ENCODE results near the gene PRELP. TPM values are rescaled to one million over a fixed set of nuclear protein-coding genes. Genes with fewer than 3 reads are reported as not detected.
"Not testable (repeated sequence)": the region's sequence is repeated elsewhere in the genome, so short reads cannot be mapped to it uniquely, and the experiment has no call there.

PRELP gene
- polyA plus RNA-seq, 1 experiment, result 3.9 TPM

DNA sequence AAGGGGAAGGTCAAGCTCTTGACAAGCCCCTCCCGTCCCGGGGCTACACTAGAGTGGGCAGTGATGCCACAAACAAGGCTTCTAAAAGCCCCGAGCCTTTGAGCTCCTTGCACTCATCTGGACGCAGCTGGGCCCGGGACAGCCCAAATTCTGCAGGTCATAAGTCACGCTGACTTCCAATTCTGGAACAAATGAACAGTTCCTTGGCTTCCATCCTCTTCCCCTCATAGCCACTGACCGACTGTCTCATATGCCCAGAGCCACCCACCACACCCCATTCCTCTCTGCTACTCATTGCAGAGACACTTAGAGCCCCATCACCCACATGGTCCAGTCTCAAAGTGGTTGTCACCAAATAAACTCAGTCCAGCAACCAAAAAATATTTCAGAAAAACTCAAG, 32.8 kb upstream of the PRELP start:
- TF ChIP-seq, protein P1, sequence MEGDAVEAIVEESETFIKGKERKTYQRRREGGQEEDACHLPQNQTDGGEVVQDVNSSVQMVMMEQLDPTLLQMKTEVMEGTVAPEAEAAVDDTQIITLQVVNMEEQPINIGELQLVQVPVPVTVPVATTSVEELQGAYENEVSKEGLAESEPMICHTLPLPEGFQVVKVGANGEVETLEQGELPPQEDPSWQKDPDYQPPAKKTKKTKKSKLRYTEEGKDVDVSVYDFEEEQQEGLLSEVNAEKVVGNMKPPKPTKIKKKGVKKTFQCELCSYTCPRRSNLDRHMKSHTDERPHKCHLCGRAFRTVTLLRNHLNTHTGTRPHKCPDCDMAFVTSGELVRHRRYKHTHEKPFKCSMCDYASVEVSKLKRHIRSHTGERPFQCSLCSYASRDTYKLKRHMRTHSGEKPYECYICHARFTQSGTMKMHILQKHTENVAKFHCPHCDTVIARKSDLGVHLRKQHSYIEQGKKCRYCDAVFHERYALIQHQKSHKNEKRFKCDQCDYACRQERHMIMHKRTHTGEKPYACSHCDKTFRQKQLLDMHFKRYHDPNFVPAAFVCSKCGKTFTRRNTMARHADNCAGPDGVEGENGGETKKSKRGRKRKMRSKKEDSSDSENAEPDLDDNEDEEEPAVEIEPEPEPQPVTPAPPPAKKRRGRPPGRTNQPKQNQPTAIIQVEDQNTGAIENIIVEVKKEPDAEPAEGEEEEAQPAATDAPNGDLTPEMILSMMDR (IDR thresholded peaks at IDR 0.05; ENCODE audit: insufficient read depth, low read depth, low read length), result no peak
- Histone ChIP-seq H3K4me3 (ENCODE audit: low read depth, low read length) (no peak overlapping the region), H3K36me3 (ENCODE audit: control insufficient read depth, insufficient read depth, low read length) (no peaks in the 10 kb centered on the region), H3K27me3 (ENCODE audit: control insufficient read depth, insufficient read depth, low read length) (no peaks in the 10 kb centered on the region)
- no peak for DNase-seq (ENCODE audit: low read depth)
- POLR2A ChIA-PET, result no interaction called here
- CTCF ChIA-PET, result interaction anchor here (0.7 to 9.7 kb wide), 15 partner anchors 9 to 102 kb away, joined by 3 to 185 read pairs (median 5); partner anchors contain the start of genes FMOD and PRELP

DNA sequence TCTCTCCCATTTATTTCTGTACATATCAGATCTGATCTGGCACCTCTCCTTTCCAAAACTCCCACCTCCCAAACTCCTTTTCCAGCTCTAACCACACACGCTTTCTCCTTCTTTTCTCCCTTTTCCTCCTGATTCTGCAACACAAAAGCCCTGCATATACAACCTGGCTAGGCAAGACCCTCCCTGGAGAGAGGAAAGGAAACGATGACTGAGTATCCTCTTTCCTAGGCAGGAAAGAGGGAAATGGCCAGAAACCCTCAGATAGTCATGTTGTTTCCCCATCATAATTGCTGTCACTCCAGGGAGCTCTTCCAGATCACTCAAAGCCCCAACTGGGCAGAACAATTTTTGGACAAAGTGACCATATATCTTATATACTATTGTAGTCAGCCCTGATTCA, 32.3 kb upstream of the PRELP start:
- TF ChIP-seq, protein P1 (IDR thresholded peaks at IDR 0.05; ENCODE audit: insufficient read depth, low read depth, low read length), result no peak
- ChIA-PET POLR2A (no interaction called here), CTCF (interaction anchor here (1.6 to 9.7 kb wide), 7 partner anchors 35 to 103 kb away, joined by 4 to 185 read pairs (median 39); partner anchors contain the start of genes FMOD and PRELP)
- DNase-seq (ENCODE audit: low read depth), result no peak
- Histone ChIP-seq H3K36me3 (ENCODE audit: control insufficient read depth, insufficient read depth, low read length) (no peaks in the 10 kb centered on the region), H3K4me3 (ENCODE audit: low read depth, low read length) (no peak overlapping the region), H3K27me3 (ENCODE audit: control insufficient read depth, insufficient read depth, low read length) (no peaks in the 10 kb centered on the region)

DNA sequence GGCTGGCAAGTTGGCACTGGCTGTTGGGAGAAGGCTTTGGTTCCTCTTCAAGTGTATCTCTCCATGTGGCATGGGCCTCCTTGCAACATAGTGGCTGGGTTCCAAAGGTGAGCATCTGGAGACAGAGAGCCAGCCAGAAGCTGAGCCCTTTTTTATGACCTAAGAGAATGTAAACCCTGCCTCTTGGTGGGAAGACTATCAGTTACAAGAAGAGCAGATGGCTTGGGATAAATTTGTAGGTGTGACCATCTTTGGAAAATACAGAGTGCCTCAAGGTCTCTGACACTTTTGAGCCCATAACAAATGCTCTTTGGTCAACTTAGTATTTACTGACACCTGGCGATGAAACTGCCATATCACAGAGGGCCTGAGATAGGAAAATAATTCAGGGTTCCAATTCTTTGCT, 31.4 kb upstream of the PRELP start:
- no peak overlapping the region for H3K4me3 ChIP-seq (ENCODE audit: low read depth, low read length)
- ChIA-PET POLR2A (no interaction called here), CTCF (interaction anchor here (5.7 to 9.7 kb wide), 2 partner anchors 44 to 104 kb away, joined by 60 to 185 read pairs; no protein-coding TSS in a partner anchor)
- no peaks in the 10 kb centered on the region for H3K36me3 ChIP-seq (ENCODE audit: control insufficient read depth, insufficient read depth, low read length)
- DNase-seq (ENCODE audit: low read depth), result no peak
- TF ChIP-seq, protein P1 (IDR thresholded peaks at IDR 0.05; ENCODE audit: insufficient read depth, low read depth, low read length), result no peak
- H3K27me3 ChIP-seq (ENCODE audit: control insufficient read depth, insufficient read depth, low read length), result no peaks in the 10 kb centered on the region

DNA sequence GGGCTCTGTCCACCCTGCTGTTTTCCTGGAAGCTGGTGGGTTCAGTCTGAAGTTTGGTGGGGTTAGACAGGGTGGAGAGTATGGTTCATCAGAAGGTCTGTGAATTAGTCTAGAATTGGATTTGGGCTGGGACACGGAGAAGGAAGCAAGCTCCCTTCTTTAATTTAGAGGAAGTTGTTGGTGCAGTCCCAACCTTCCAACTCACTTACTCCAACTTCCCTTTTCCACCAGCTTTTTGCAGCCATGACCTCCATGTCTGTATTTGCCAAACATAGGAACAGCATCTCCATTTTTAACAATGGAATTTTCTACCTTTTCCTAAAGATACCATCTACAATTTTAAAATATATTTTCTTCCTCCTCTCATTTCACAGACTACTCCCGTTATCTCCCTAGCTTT, 28.5 kb upstream of the PRELP start:
- no peak for DNase-seq (ENCODE audit: low read depth)
- CTCF ChIA-PET, result interaction anchor here (1.0 to 9.7 kb wide), 6 partner anchors 15 to 107 kb away, joined by 3 to 185 read pairs (median 5); no protein-coding TSS in a partner anchor
- no peaks in the 10 kb centered on the region for H3K27me3 ChIP-seq (ENCODE audit: control insufficient read depth, insufficient read depth, low read length)
- TF ChIP-seq, protein P1 (IDR thresholded peaks at IDR 0.05; ENCODE audit: insufficient read depth, low read depth, low read length), result no peak
- no peak overlapping the region for H3K4me3 ChIP-seq (ENCODE audit: low read depth, low read length)
- POLR2A ChIA-PET, result no interaction called here
- H3K36me3 ChIP-seq (ENCODE audit: control insufficient read depth, insufficient read depth, low read length), result no peaks in the 10 kb centered on the region

DNA sequence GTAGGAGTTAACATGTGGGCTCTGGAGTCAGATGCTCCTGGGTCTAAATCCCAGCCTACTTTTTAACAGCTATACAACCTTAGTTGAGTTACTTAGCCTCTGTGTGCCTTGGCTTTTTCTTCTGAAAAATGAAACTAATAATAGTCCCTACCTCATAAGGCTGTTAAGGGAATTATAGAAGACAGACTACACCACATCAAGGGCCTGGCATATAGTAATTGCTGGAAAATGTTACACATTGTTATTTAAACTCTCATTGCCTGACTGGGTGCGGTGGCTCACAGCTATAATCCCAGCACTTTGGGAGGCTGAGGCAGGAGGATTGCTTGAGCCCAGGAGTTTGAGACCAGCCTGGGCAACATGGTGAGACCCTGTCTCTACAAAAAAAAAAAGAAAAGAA, 28.0 kb upstream of the PRELP start:
- H3K36me3 ChIP-seq (ENCODE audit: control insufficient read depth, insufficient read depth, low read length); DNase-seq (ENCODE audit: low read depth); H3K4me3 ChIP-seq (ENCODE audit: low read depth, low read length); H3K27me3 ChIP-seq (ENCODE audit: control insufficient read depth, insufficient read depth, low read length); POLR2A ChIA-PET: not testable (repeated sequence)
- CTCF ChIA-PET, result interaction anchor here (1.0 to 9.7 kb wide), 6 partner anchors 14 to 107 kb away, joined by 3 to 185 read pairs (median 5); no protein-coding TSS in a partner anchor

DNA sequence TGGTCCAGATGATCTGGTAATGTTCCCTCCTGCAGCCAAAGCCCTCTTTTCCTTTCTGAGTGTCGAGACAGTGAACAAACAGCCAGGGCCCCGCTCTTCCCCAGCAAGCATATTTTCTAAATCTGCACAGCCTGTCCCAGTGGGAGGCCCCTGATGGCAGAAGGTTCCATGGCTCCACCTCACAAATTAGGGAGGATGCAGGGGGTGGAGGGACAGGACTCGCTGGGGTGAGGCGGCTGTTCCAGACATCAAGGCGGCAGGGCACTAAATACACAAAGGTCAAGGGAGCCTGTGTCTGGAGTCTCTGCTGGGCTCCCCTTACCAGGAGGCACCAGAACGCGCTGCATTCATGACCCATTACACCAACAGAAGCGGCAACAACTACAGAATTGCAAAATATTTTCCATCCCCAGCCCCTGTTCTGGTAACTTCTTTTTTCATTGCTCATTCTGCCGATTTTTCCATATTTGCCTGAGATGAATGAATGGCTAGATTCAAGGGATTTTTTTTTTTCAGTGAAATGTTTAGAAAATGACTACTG, 27.0 kb upstream of the PRELP start:
- TF ChIP-seq, protein P1 (IDR thresholded peaks at IDR 0.05; ENCODE audit: insufficient read depth, low read depth, low read length), result no peak
- ChIA-PET CTCF (no interaction called here), POLR2A (no interaction called here)
- no peaks in the 10 kb centered on the region for H3K36me3 ChIP-seq (ENCODE audit: control insufficient read depth, insufficient read depth, low read length)
- DNase-seq (ENCODE audit: low read depth), result no peak
- H3K27me3 ChIP-seq (ENCODE audit: control insufficient read depth, insufficient read depth, low read length), result no peaks in the 10 kb centered on the region
- H3K4me3 ChIP-seq (ENCODE audit: low read depth, low read length), result no peak overlapping the region
